RWPE2 (cell line): ENCODE measurements around the gene EML1.
A peak's percentile ranks its signal among the peaks of the same experiment; 100 is the strongest.

ENCODE experiments used
- ATAC-seq: fragments of 200-7000 bp; cut with Tn5 transposase; 3 replicates; pipeline ENCODE4 v1.9.1; 2021; ENCODE audit warnings: low read depth
- DNase-seq: peaks from one replicate; pipeline ENCODE4 v3.0.0-alpha.2; 2020; ENCODE audit warnings: low spot score
- H3K27ac ChIP-seq: fragments of 450-650 bp; 2 replicates; pipeline ENCODE4 v1.5.1; 2017; ENCODE audit warnings: mild to moderate bottlenecking; ENCODE audit not compliant: poor library complexity, severe bottlenecking
- H3K27me3 ChIP-seq: fragments of 250-450 bp; sonication (Bioruptor Pico); 2 replicates; pipeline ENCODE4 v1.5.1; 2021; ENCODE audit warnings: mild to moderate bottlenecking, moderate library complexity; ENCODE audit not compliant: insufficient read depth, poor library complexity, severe bottlenecking
- H3K36me3 ChIP-seq: fragments of 250-450 bp; sonication (Bioruptor Pico); 2 replicates; pipeline ENCODE4 v1.5.1; 2020; ENCODE audit warnings: low read depth, mild to moderate bottlenecking, moderate library complexity
- H3K4me1 ChIP-seq: fragments of 250-450 bp; sonication (Bioruptor Pico); 2 replicates; pipeline ENCODE4 v1.5.1; 2021; ENCODE audit warnings: mild to moderate bottlenecking, moderate library complexity; ENCODE audit not compliant: insufficient read depth, poor library complexity, severe bottlenecking
- H3K4me3 ChIP-seq: fragments of 250-450 bp; sonication (Bioruptor Pico); 2 replicates; pipeline ENCODE4 v1.5.1; 2021; ENCODE audit warnings: mild to moderate bottlenecking, moderate library complexity; ENCODE audit not compliant: severe bottlenecking
- H3K9me3 ChIP-seq: fragments of 250-450 bp; sonication (Bioruptor Pico); 2 replicates; pipeline ENCODE4 v1.5.1; 2021; ENCODE audit warnings: mild to moderate bottlenecking, moderate library complexity; ENCODE audit not compliant: severe bottlenecking
- CTCF ChIP-seq: fragments of 450-650 bp; IDR thresholded peaks from one replicate; pipeline ENCODE4 v1.5.1; 2017; ENCODE audit warnings: mild to moderate bottlenecking, moderate library complexity; ENCODE audit not compliant: poor library complexity, severe bottlenecking

EML1 gene

GRCh38 chr14:99756796-99757195 is 36.4 kb upstream of the EML1 start:
- H3K27ac ChIP-seq, result peak overlapping the region; percentile 92
- H3K4me3 ChIP-seq, result no peak overlapping the region
- H3K36me3 ChIP-seq, result no peaks in the 10 kb centered on the region
- no peak for ATAC-seq
- no peak for TF ChIP-seq CTCF
- no peaks in the 10 kb centered on the region for H3K27me3 ChIP-seq
- no peaks in the 10 kb centered on the region for H3K9me3 ChIP-seq
- DNase-seq, result peak; percentile 63
- peaks cover 53% of the 10 kb centered on the region for H3K4me1 ChIP-seq

- peak; percentile 35 for ATAC-seq
- H3K4me3 ChIP-seq, result no peak overlapping the region
- no peak for TF ChIP-seq CTCF
- no peaks in the 10 kb centered on the region for H3K27me3 ChIP-seq
- peak; percentile 73 for DNase-seq
- H3K36me3 ChIP-seq, result no peaks in the 10 kb centered on the region
- H3K27ac ChIP-seq, result peak overlapping the region; percentile 92
- peaks cover 48% of the 10 kb centered on the region for H3K4me1 ChIP-seq
- H3K9me3 ChIP-seq, result no peaks in the 10 kb centered on the region
Observed at GRCh38 chr14:99757331-99758070, 35.7 kb upstream of the EML1 start.

- Histone ChIP-seq H3K4me3 (no peak overlapping the region), H3K27me3 (no peaks in the 10 kb centered on the region), H3K36me3 (no peaks in the 10 kb centered on the region), H3K27ac (peak overlapping the region; percentile 92), H3K9me3 (no peaks in the 10 kb centered on the region), H3K4me1 (peaks cover 43% of the 10 kb centered on the region)
- no peak for TF ChIP-seq CTCF
- DNase-seq, result peak; percentile 92
- ATAC-seq, result peak; percentile 83
Observed at GRCh38 chr14:99758121-99758821, 34.9 kb upstream of the EML1 start.

GRCh38 chr14:99758872-99759545 is 34.2 kb upstream of the EML1 start:
- no peaks in the 10 kb centered on the region for H3K27me3 ChIP-seq
- no peak for TF ChIP-seq CTCF
- ATAC-seq (no peak), DNase-seq (peak; percentile 46)
- no peaks in the 10 kb centered on the region for H3K9me3 ChIP-seq
- no peak overlapping the region for H3K4me3 ChIP-seq
- peak overlapping the region; percentile 92 for H3K27ac ChIP-seq
- peaks cover 40% of the 10 kb centered on the region for H3K4me1 ChIP-seq
- no peaks in the 10 kb centered on the region for H3K36me3 ChIP-seq
